ENCODE data around the gene TSPEAR. TPM values are rescaled to one million over a fixed set of nuclear protein-coding genes. Genes with fewer than 3 reads are reported as not detected.

Gene TSPEAR
- polyA plus RNA-seq, 1 of the 3 experiments (the other 2 are of a cell fraction) = 0.08 TPM

DNA sequence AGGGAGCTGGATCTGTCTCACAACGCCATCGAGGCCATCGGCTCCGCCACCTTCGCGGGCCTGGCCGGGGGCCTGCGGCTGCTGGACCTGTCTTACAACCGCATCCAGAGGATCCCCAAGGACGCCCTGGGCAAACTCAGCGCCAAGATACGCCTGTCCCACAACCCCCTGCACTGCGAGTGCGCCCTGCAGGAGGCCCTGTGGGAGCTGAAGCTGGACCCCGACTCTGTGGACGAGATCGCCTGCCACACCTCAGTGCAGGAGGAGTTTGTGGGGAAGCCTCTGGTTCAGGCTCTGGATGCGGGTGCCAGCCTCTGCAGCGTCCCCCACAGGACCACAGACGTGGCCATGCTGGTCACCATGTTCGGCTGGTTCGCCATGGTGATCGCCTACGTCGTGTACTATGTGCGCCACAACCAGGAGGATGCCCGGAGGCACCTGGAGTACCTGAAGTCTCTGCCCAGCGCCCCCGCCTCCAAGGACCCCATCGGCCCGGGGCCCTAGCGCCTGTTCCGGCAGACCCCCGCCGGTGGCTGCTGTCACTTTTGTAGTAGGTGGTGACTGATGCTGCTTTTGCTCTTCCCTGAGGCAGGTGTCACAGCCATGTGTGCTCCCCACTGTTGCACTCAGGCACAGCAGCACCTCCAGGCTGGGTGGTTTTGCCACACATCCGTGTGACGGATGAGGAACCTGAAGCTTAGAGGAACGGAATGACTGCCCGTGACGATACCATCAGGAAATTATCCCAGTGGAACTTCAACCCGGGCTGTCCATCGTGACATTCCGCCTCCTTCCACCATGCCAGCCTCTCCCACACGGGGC lies 254.2 kb downstream of the TSPEAR start:
- ChIA-PET CTCF (interaction anchor here (0.7 to 3.3 kb wide), 9 partner anchors 8 to 119 kb away, joined by 3 to 12 read pairs (median 7); partner anchors contain the start of gene CFAP410), POLR2A (no interaction called here)
- no peak for TF ChIP-seq EP300 (IDR thresholded peaks at IDR 0.05; ENCODE audit: borderline replicate concordance in 1 of 2, low read depth in 1 of 2, low read length in 1 of 2)
- no peak for TF ChIP-seq TAF1 (IDR thresholded peaks at IDR 0.05; ENCODE audit: borderline replicate concordance, low read depth, low read length)
- no peak for TF ChIP-seq FOXJ3 (CRISPR knock-in tag; IDR thresholded peaks at IDR 0.05)
- TF ChIP-seq CHD2 (IDR thresholded peaks at IDR 0.05; ENCODE audit: low read length, partially characterized antibody) = no peak
- TF ChIP-seq REST (IDR thresholded peaks at IDR 0.05; ENCODE audit: low read depth, low read length) = no peak
- TF ChIP-seq, protein P1, sequence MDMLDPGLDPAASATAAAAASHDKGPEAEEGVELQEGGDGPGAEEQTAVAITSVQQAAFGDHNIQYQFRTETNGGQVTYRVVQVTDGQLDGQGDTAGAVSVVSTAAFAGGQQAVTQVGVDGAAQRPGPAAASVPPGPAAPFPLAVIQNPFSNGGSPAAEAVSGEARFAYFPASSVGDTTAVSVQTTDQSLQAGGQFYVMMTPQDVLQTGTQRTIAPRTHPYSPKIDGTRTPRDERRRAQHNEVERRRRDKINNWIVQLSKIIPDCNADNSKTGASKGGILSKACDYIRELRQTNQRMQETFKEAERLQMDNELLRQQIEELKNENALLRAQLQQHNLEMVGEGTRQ (IDR thresholded peaks at IDR 0.05; ENCODE audit: borderline replicate concordance, low read depth, low read length) = no peak
- TF ChIP-seq TCF12 (IDR thresholded peaks at IDR 0.05) = no peak
- TF ChIP-seq USF1 (IDR thresholded peaks at IDR 0.05; ENCODE audit: borderline replicate concordance, low read depth) = no peak
- no peak for TF ChIP-seq RAD21 (IDR thresholded peaks at IDR 0.05; ENCODE audit: low read length)
- TF ChIP-seq GATA2 (CRISPR knock-in tag; IDR thresholded peaks at IDR 0.05) = no peak
- no peak for TF ChIP-seq NFIC (IDR thresholded peaks at IDR 0.05; ENCODE audit: borderline replicate concordance)
- no peak for TF ChIP-seq RFX5 (IDR thresholded peaks at IDR 0.05; ENCODE audit: low read length)
- no peak for TF ChIP-seq RXRA (IDR thresholded peaks at IDR 0.05; ENCODE audit: borderline replicate concordance, low read depth)
- TF ChIP-seq GABPA (IDR thresholded peaks at IDR 0.05; ENCODE audit: low read depth) = no peak
- Histone ChIP-seq H3K4me3 (ENCODE audit: low read depth in 2 of 2, low read length in 1 of 2) (no peak overlapping the region), H3K27me3 (ENCODE audit: insufficient read depth) (no peaks in the 10 kb centered on the region), H3K36me3 (replicated peaks in 1 of 2; ENCODE audit: control insufficient read depth in 1 of 2, insufficient read depth in 2 of 2, low read length in 1 of 2) (no peaks in the 10 kb centered on the region), H3K9me2 (no peaks in the 10 kb centered on the region), H3K9ac (no peak overlapping the region), H3F3A (replicated peaks; ENCODE audit: insufficient read depth) (peaks cover 16% of the 10 kb centered on the region), H3K79me2 (ENCODE audit: insufficient read depth) (no peaks in the 10 kb centered on the region), H4K20me1 (ENCODE audit: insufficient read depth) (no peaks in the 10 kb centered on the region), H3K4me2 (no peak overlapping the region), H3K9me3 (0 out of 2 replicates have a peak, but pooled peaks cover 3% of the 10 kb centered on the region), H2AFZ (ENCODE audit: low read depth) (no peak overlapping the region), H3K4me1 (ENCODE audit: control insufficient read depth in 1 of 2, insufficient read depth in 2 of 2, low read depth in 1 of 2, low read length in 1 of 2) (peaks cover 0 to 5% of the 10 kb centered on the region in 2 experiments; a peak in 1 of 4 replicates), H3K27ac (ENCODE audit: low read depth in 2 of 2, low read length in 1 of 2) (no peak overlapping the region)
- 89% methylated on average over 19 of the region's 44 CpGs for WGBS (ENCODE audit: low lambda C conversion rate)
- no peak for DNase-seq

Data from SK-N-SH (cell line).